GM21737 (cell line): Measurements from ENCODE around the gene PTGER2.

Experiments used
- ATAC-seq: cut with Tn5 transposase; IDR thresholded peaks from one replicate; pipeline ENCODE4 v1.9.1; 2021; ENCODE audit warnings: mild to moderate bottlenecking, moderate library complexity; ENCODE audit not compliant: unreplicated experiment

PTGER2 gene

GRCh38 chr14:52365071-52365470 lies 51.0 kb downstream of the PTGER2 start:
- ATAC-seq = no peak

- ATAC-seq = no peak
Measured at GRCh38 chr14:52366796-52367315, 52.7 kb downstream of the PTGER2 start.

GRCh38 chr14:52369305-52369801 lies 55.2 kb downstream of the PTGER2 start:
- no peak for ATAC-seq

- no peak for ATAC-seq
Measured at GRCh38 chr14:52370406-52370935, 56.4 kb downstream of the PTGER2 start.

GRCh38 chr14:52377940-52378339 lies 63.8 kb downstream of the PTGER2 start:
- no peak for ATAC-seq
